Activated CD4-positive, alpha-beta T cell treated with anti-CD3 and anti-CD28 coated beads for 4 hours (primary cell): ENCODE results near the gene SSRP1.
A peak's percentile ranks its signal among the peaks of the same experiment; 100 is the strongest.
"Not testable (repeated sequence)": the region's sequence is repeated elsewhere in the genome, so short reads cannot be mapped to it uniquely, and the experiment has no call there.

ENCODE experiments used
- DNase-seq, 2 donors: peaks; one replicate each; pipeline ENCODE4 v3.0.0-alpha.2; 2020

Gene SSRP1

GRCh38 chr11:57299150-57299737 is 36.4 kb downstream of the SSRP1 start:
- no peak for DNase-seq

GRCh38 chr11:57297221-57297620 is 38.5 kb downstream of the SSRP1 start:
- DNase-seq: no peak

GRCh38 chr11:57296205-57296604 is 39.5 kb downstream of the SSRP1 start:
- DNase-seq: not testable (repeated sequence)

DNA sequence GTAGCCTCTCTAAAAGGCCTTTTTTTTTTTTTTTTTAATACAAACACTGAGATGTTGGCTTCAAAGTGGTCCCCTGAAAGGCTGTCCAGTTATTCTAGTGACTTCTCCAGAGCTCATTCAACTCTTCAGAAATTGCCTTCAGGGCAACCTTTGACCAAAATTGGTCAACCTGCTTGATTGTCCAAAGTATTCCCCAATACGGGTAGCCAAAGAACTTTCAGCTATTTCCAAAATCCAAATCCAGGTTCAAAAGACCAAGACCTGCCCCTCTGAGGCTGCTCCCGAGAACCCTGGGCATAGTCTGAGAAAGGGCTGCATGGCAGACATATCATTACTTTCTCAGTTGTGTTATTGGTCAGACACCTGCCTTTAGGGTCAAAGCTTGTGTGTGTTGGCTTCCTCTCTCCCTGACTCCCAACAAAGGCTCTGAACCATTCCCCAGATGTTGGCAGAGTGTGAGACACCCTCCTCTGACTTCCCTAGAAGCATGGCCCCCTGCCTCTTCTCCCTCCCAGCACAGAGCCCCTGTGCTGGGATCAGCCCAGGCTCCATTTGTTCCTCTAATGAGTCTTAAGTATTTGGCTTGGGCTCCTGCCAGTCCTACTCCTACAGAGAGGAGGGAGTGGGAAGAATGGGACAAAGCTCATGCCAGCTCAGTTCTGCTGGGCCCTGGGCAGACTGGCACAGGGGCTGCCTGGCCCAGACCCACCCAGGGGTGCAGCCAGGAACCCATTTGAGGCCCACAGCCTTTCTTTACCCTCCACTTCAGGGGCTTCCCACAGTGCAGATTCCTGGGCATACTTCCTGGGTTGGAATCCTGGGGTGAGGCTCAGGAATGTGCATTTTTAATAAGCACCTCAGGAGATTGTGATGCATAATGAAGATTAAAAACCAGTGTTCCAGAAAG is 41.2 kb downstream of the SSRP1 start:
- DNase-seq: no peak

DNA sequence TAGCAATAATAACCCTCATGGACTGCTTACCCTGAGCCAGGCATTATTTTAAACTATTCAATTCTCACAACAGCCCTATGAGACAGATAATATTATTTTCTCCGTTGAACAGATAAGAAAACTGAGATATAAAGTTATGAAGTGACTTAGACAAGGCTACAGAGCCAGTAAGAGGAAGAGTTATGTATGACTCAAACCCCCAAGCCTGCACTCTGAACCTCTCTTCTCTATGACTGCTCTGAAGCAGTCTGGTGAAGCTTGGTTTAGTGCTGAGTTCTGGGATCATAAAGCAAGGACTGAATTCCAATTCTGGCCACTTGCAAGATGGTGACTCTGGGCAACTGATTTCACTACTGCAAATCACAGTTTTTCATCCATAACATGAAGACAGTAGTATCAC is 45.4 kb downstream of the SSRP1 start:
- DNase-seq: no peak

- no peak for DNase-seq
Observed at GRCh38 chr11:57288771-57289579, 46.7 kb downstream of the SSRP1 start.

GRCh38 chr11:57287884-57288283 is 47.8 kb downstream of the SSRP1 start:
- DNase-seq: no peak

DNA sequence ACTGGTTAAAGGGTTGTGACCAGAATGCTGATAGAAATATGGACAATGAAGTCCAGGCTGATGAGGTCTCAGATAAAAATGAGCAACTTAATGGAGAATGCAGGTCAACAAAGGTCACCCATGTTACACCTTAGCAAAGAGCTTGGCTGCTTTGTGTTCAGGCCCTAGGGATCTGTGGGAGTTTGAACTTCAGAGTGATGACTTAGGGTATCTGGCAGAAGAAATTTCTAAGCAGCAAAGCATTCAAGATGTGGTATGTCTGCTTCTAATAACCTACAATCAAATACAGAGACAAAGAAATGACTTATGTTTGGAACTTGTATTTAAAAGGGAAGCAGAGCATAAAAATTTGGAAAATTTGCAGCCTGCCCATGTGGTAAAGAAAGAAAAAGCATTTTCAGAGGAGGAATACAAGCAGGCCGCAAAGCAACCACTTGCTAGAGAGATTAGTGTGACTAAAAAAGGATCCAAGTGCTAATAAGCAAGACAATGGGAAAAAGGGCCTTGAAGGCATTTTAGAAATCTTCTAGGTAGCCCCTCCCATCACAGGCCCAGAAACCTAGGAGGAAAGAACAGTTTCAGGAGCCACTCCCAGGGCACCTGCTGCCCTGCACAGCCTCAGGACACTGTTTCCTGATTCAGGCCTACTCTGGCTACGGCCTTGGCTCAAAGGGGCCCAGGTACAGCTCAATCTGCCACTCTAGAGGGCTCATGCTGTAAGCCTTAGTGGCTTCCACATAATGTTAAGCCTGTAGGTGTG is 52.3 kb downstream of the SSRP1 start:
- DNase-seq: no peak

DNA sequence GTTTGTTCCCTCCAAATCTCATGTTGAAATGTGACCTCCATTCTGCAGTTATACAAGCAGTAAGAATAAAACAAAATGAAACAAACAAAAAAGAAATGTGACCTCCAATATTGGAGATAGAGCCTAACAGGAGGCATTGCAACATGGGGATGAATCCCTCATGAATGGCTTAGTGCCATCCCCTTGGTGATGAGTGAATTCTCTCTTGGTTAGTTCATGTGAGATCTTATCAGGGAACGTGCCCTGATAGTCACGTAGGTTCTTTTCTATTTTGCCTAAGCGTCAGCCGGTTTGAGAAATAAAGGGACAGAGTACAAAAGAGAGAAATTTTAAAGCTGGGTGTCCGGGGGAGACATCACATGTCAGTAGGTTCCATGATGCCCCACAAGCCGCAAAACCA is 54.1 kb downstream of the SSRP1 start:
- DNase-seq: not testable (repeated sequence)

GRCh38 chr11:57279116-57279515 is 56.6 kb downstream of the SSRP1 start:
- DNase-seq: no peak

- no peak for DNase-seq
Observed at GRCh38 chr11:57278721-57279095, 57.0 kb downstream of the SSRP1 start.

DNA sequence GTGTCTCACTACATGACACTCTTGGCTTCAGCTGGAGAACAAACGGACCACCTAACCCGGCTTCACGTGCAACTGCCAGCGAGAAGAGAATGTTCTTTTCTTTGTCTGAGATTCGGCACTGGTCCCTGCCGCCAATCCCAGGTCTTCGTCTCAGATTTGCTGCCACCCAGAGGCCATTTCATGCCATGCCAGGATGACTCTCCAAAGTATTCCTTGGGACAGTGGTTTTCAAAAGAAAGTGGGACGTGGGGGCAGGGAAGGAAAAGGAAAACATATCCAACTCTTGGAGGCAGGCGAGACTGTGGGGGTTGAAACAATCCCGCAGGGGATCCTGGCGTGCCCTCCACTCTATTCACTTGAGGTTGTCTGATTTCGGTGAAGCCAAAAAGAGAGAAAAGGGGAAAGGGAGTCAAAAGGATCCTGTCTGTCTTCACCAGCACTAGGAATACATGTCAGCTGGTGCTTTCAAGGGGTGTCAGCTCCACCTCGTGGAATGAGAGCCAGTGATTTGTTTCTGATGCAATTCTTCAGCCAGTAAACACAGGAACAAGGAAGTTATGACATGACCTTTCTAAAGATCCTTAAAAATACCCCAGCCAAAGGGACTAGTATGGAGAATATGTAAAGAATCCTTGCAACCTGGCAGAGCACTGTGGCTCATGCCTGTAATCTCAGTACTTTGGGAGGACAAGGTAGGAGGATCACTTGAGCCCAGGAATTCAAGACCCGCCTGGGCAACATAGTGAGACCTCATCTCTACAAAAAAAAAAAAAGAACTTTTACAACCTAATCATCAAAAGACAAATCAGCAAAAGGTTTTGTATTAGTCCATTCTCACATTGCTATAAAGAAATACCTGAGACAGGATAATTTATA is 57.6 kb downstream of the SSRP1 start:
- peak in 1 of 2 donors; percentile 11 for DNase-seq

GRCh38 chr11:57276971-57277675 is 58.6 kb downstream of the SSRP1 start:
- DNase-seq: no peak

GRCh38 chr11:57276169-57276970 is 59.3 kb downstream of the SSRP1 start:
- no peak for DNase-seq
